Activated CD4-positive, alpha-beta T cell treated with anti-CD3 and anti-CD28 coated beads for 36 hours (primary cell): ENCODE results near the gene MATK. TPM values are rescaled to one million over a fixed set of nuclear protein-coding genes. Genes with fewer than 3 reads are reported as not detected.
A peak's percentile ranks its signal among the peaks of the same experiment; 100 is the strongest.

Experiments
- ATAC-seq: fragments of 200-7000 bp; cut with Tn5 transposase; one replicate; pipeline ENCODE4 v1.10.0; 2021; ENCODE audit warnings: mild to moderate bottlenecking, moderate library complexity
- CTCF ChIA-PET: fragments of 350-600 bp; sonication (Branson Sonifier 250); formaldehyde crosslinking; loops from one replicate; lab custom pipeline; 2021; ENCODE audit warnings: antibody characterized with exemption; lab: Charles Lee
- POLR2A ChIA-PET: fragments of 350-600 bp; sonication (Branson Sonifier 250); formaldehyde crosslinking; loops from one replicate; lab custom pipeline; 2021; ENCODE audit warnings: antibody characterized with exemption, inconsistent platforms; lab: Charles Lee
- DNase-seq: peaks from one replicate; pipeline ENCODE4 v3.0.0-alpha.2; 2020
- H3K27ac Mint-ChIP-seq: one replicate; pipeline ENCODE4 v1.8.0; 2021; ENCODE audit warnings: mixed read lengths
- H3K27me3 Mint-ChIP-seq: one replicate; pipeline ENCODE4 v1.8.0; 2021; ENCODE audit warnings: mixed read lengths
- H3K36me3 Mint-ChIP-seq: one replicate; pipeline ENCODE4 v1.8.0; 2021; ENCODE audit warnings: low read depth, mixed read lengths
- H3K4me1 Mint-ChIP-seq: one replicate; pipeline ENCODE4 v1.8.0; 2021; ENCODE audit warnings: mixed read lengths
- H3K4me3 Mint-ChIP-seq: one replicate; pipeline ENCODE4 v1.8.0; 2021; ENCODE audit warnings: mild to moderate bottlenecking, moderate library complexity, mixed read lengths
- H3K9me3 Mint-ChIP-seq: one replicate; pipeline ENCODE4 v1.8.0; 2021; ENCODE audit warnings: low read depth, mixed read lengths
- intact Hi-C, 2 experiments: fragments of 100-400 bp; cut with DNase I in 1 of 2; cut with micrococcal nuclease in 1 of 2; formaldehyde crosslinking; loops; one replicate each; pipeline versions ENCODE4 v1.14.2 to v1.15.1; 2022 to 2024; cut with DNase I, micrococcal nuclease
- total RNA-seq, 2 experiments: library from RNA; stranded (reverse); gene quantifications; one replicate each; pipeline ENCODE4 v1.2.3, GENCODE V29; 2021

MATK gene
- total RNA-seq, 2 experiments from 2014 or later, result 24.3 to 30.1 TPM

GRCh38 chr19:3803114-3803888 lies 17.1 kb upstream of the MATK start:
- H3K9me3 Mint-ChIP-seq, result no peaks in the 10 kb centered on the region
- H3K4me1 Mint-ChIP-seq, result peaks cover 19% of the 10 kb centered on the region
- ATAC-seq (no peak), DNase-seq (no peak)
- no peaks in the 10 kb centered on the region for H3K36me3 Mint-ChIP-seq
- intact Hi-C loops, result no loop called here
- H3K27me3 Mint-ChIP-seq, result no peaks in the 10 kb centered on the region
- H3K4me3 Mint-ChIP-seq, result no peak overlapping the region
- ChIA-PET CTCF (interaction anchor here (1.0 kb wide), 1 partner anchor 18 kb away, joined by 3 read pairs; no protein-coding TSS in a partner anchor), POLR2A (no interaction called here)
- no peak overlapping the region for H3K27ac Mint-ChIP-seq

- CTCF ChIA-PET, result no interaction called here
- Mint-ChIP-seq H3K9me3 (peaks cover 5% of the 10 kb centered on the region), H3K27me3 (no peaks in the 10 kb centered on the region), H3K36me3 (no peaks in the 10 kb centered on the region), H3K4me3 (peak overlapping the region; percentile 50), H3K4me1 (peaks cover 22% of the 10 kb centered on the region), H3K27ac (no peak overlapping the region)
- ATAC-seq (peak; percentile 62), DNase-seq (peak; percentile 79)
- POLR2A ChIA-PET, result no interaction called here
- intact Hi-C loops, result no loop called here
These were observed 15.4 kb upstream of the MATK start for GRCh38 chr19:3801412-3802096.

- POLR2A ChIA-PET, result no interaction called here
- CTCF ChIA-PET, result interaction anchor here (0.9 kb wide), 1 partner anchor 12 kb away, joined by 3 read pairs; no protein-coding TSS in a partner anchor
These were observed 14.8 kb upstream of the MATK start for GRCh38 chr19:3800996-3801395.

GRCh38 chr19:3798137-3798536 lies 12.0 kb upstream of the MATK start:
- intact Hi-C loops, result loop anchor here in 1 of 2 experiments (2.0 kb wide), 1 partner anchor 15 kb away; no protein-coding TSS in a partner anchor

More at GRCh38 chr19:3800996-3801395, 14.8 kb upstream of the MATK start:
- Mint-ChIP-seq H3K27ac (no peak overlapping the region), H3K36me3 (no peaks in the 10 kb centered on the region), H3K27me3 (no peaks in the 10 kb centered on the region), H3K4me3 (peak overlapping the region; percentile 50), H3K4me1 (peaks cover 22% of the 10 kb centered on the region), H3K9me3 (peaks cover 9% of the 10 kb centered on the region)
- ATAC-seq, result no peak
- DNase-seq, result no peak
- intact Hi-C loops, result no loop called here

GRCh38 chr19:3796358-3796757 lies 10.2 kb upstream of the MATK start:
- Mint-ChIP-seq H3K27ac (no peak overlapping the region), H3K4me1 (peaks cover 18% of the 10 kb centered on the region), H3K4me3 (no peak overlapping the region), H3K27me3 (no peaks in the 10 kb centered on the region), H3K36me3 (no peaks in the 10 kb centered on the region), H3K9me3 (peaks cover 9% of the 10 kb centered on the region)
- intact Hi-C loops, result no loop called here
- no peak for ATAC-seq
- ChIA-PET POLR2A (no interaction called here), CTCF (interaction anchor here (1.0 to 1.5 kb wide), 4 partner anchors 16 to 77 kb away, joined by 3 to 6 read pairs (median 4); partner anchors contain the start of gene MRPL54)
- no peak for DNase-seq

More at GRCh38 chr19:3798137-3798536, 12.0 kb upstream of the MATK start:
- DNase-seq (peak; percentile 50), ATAC-seq (peak; percentile 65)
- H3K4me3 Mint-ChIP-seq, result no peak overlapping the region
- POLR2A ChIA-PET, result no interaction called here
- CTCF ChIA-PET, result interaction anchor here (0.8 to 1.1 kb wide), 3 partner anchors 20 to 24 kb away, joined by 3 to 6 read pairs (median 4); no protein-coding TSS in a partner anchor
- no peaks in the 10 kb centered on the region for H3K36me3 Mint-ChIP-seq
- H3K4me1 Mint-ChIP-seq, result peaks cover 22% of the 10 kb centered on the region
- H3K27me3 Mint-ChIP-seq, result no peaks in the 10 kb centered on the region
- peaks cover 9% of the 10 kb centered on the region for H3K9me3 Mint-ChIP-seq
- peak overlapping the region; percentile 58 for H3K27ac Mint-ChIP-seq

- no peak overlapping the region for H3K4me3 Mint-ChIP-seq
- no peak for ATAC-seq
- intact Hi-C loops, result no loop called here
- peaks cover 5% of the 10 kb centered on the region for H3K4me1 Mint-ChIP-seq
- H3K27me3 Mint-ChIP-seq, result no peaks in the 10 kb centered on the region
- no peak for DNase-seq
- no peak overlapping the region for H3K27ac Mint-ChIP-seq
- ChIA-PET POLR2A (no interaction called here), CTCF (interaction anchor here (1.3 kb wide), 1 partner anchor 29 kb away, joined by 4 read pairs; no protein-coding TSS in a partner anchor)
- H3K9me3 Mint-ChIP-seq, result peaks cover 9% of the 10 kb centered on the region
- no peaks in the 10 kb centered on the region for H3K36me3 Mint-ChIP-seq
These were observed 7.6 kb upstream of the MATK start for GRCh38 chr19:3793799-3794198.

GRCh38 chr19:3792114-3792513 lies 5.9 kb upstream of the MATK start:
- ATAC-seq, result no peak
- CTCF ChIA-PET, result no interaction called here
- Mint-ChIP-seq H3K4me1 (no peaks in the 10 kb centered on the region), H3K4me3 (no peak overlapping the region), H3K27ac (no peak overlapping the region), H3K36me3 (no peaks in the 10 kb centered on the region), H3K9me3 (peaks cover 9% of the 10 kb centered on the region), H3K27me3 (no peaks in the 10 kb centered on the region)
- no peak for DNase-seq
- POLR2A ChIA-PET, result no interaction called here
- intact Hi-C loops, result no loop called here

GRCh38 chr19:3790941-3791340 lies 4.8 kb upstream of the MATK start:
- Mint-ChIP-seq H3K9me3 (no peaks in the 10 kb centered on the region), H3K4me3 (no peak overlapping the region), H3K27me3 (no peaks in the 10 kb centered on the region), H3K4me1 (no peaks in the 10 kb centered on the region), H3K36me3 (no peaks in the 10 kb centered on the region), H3K27ac (no peak overlapping the region)
- ChIA-PET CTCF (interaction anchor here (1.9 kb wide), 1 partner anchor 31 kb away, joined by 5 read pairs; no protein-coding TSS in a partner anchor), POLR2A (no interaction called here)
- DNase-seq, result no peak
- intact Hi-C loops, result no loop called here
- ATAC-seq, result no peak

- POLR2A ChIA-PET, result no interaction called here
These were observed 4.1 kb upstream of the MATK start for GRCh38 chr19:3790209-3790734.

GRCh38 chr19:3788996-3789778 lies 3.0 kb upstream of the MATK start:
- H3K4me3 Mint-ChIP-seq, result no peak overlapping the region
- POLR2A ChIA-PET, result no interaction called here
- peaks cover 3% of the 10 kb centered on the region for H3K4me1 Mint-ChIP-seq
- no peaks in the 10 kb centered on the region for H3K9me3 Mint-ChIP-seq
- no peak overlapping the region for H3K27ac Mint-ChIP-seq
- no peaks in the 10 kb centered on the region for H3K27me3 Mint-ChIP-seq
- DNase-seq, result no peak
- CTCF ChIA-PET, result interaction anchor here (0.9 to 1.9 kb wide), 3 partner anchors 20 to 33 kb away, joined by 4 to 5 read pairs (median 4); no protein-coding TSS in a partner anchor
- intact Hi-C loops, result loop anchor here in 1 of 2 experiments (5.0 kb wide), 1 partner anchor 183 kb away; the partner anchor contains the start of gene DAPK3
- H3K36me3 Mint-ChIP-seq, result peaks cover 2% of the 10 kb centered on the region
- no peak for ATAC-seq

More at GRCh38 chr19:3790209-3790734, 4.1 kb upstream of the MATK start:
- no peaks in the 10 kb centered on the region for H3K27me3 Mint-ChIP-seq
- H3K27ac Mint-ChIP-seq, result no peak overlapping the region
- CTCF ChIA-PET, result interaction anchor here (0.7 to 1.9 kb wide), 3 partner anchors 19 to 433 kb away, joined by 3 to 5 read pairs (median 4); no protein-coding TSS in a partner anchor
- H3K4me3 Mint-ChIP-seq, result no peak overlapping the region
- DNase-seq, result no peak
- no peaks in the 10 kb centered on the region for H3K9me3 Mint-ChIP-seq
- intact Hi-C loops, result no loop called here
- no peaks in the 10 kb centered on the region for H3K4me1 Mint-ChIP-seq
- ATAC-seq, result no peak
- no peaks in the 10 kb centered on the region for H3K36me3 Mint-ChIP-seq
